DMS 273 (cell line): ENCODE results near the gene NELFCD.
"Not testable (repeated sequence)": the region's sequence is repeated elsewhere in the genome, so short reads cannot be mapped to it uniquely, and the experiment has no call there.

Source experiments
- DNase-seq: peaks from one replicate; lab custom pipeline; 2025; ENCODE audit not compliant: unreplicated experiment; lab: John Stamatoyannopoulos, UW

NELFCD gene

GRCh38 chr20:59023616-59024015 is 42.6 kb downstream of the NELFCD start:
- no peak for DNase-seq

GRCh38 chr20:59024111-59024530 is 43.1 kb downstream of the NELFCD start:
- no peak for DNase-seq

DNA sequence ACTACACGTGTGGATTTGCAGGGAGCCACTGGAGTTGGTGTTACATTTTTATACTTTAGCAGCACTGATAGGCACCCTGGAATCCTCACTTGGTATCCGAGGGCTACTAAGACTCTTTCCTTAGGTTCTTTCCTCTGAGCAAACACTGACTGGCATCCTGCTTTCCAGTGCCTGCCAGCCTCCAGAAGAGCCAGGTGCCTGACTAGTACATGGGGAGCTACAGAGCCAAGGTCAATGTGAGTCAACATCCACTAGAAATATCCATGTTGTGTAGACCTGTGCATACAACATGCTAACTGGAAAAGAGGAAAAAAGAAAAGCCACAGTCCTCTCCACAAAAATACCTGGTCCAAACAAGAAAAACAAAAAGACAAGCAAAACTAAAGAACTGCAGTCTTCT is 44.0 kb downstream of the NELFCD start:
- no peak for DNase-seq

DNA sequence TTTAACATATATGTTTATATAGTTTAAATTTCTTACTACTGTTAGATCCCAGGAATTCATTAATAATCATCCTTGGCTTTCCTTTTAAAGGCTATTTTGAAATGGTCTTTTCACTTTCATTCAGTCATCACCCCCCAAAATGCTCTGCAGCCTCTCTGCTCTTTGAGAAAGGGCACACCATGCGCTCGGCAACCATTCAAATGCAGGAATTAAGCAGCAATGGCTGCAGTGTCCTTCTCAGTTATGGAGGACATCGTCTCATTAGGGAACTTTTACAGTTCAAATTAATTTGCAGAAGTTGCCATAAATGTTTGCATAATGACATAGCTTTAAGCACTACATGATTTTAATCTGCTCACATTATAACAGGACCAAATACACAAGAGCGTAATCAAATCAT is 44.5 kb downstream of the NELFCD start:
- DNase-seq, result no peak

GRCh38 chr20:59026904-59027740 is 46.1 kb downstream of the NELFCD start:
- no peak for DNase-seq

DNA sequence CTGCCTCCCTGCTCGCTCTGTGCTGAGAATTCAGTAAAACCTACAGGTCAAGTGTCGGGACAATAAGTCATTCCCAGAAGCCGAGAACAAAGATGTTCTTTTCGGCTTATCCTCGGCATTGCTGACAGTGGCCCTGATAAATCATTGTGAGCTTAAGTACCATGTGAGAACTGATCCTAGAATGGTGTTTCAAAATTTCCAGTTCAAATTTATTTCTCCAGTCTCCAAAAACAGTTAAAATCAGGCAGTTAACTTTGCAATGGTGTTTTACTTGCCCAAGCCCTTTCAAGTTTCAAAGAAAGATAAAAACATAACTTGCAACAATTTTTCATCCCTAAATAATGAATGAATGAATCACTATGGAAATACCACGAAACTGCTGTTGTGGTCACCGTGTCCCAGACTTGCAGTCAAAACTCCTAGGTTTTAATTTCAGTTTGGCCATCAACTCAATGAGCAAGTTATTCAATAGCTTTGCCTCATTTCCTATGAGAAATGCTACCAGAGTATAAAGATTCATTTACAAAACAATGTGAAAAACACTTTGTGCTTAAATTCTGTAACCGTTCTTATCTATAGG is 46.8 kb downstream of the NELFCD start:
- DNase-seq, result no peak

DNA sequence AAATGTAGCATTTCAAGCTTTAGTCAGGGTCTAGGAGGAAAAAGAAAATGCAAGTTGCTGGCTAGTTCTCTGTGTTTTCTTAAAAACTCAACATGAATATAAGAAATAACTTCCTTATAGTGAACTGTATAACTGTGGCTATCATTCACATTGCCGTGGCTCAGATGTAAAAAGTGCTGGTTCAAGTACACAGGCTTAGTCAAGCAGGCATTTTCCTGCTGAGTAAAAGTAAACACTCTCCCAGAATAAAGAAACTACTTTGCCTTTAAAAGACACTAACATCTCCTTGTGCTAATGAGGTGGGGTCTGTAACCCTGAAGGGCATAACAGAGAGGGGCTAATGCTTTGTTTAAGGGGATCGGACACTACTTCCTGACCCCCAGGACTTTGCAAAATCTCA is 47.8 kb downstream of the NELFCD start:
- no peak for DNase-seq

- DNase-seq, result no peak
Observed at GRCh38 chr20:59030911-59031563, 50.0 kb downstream of the NELFCD start.

DNA sequence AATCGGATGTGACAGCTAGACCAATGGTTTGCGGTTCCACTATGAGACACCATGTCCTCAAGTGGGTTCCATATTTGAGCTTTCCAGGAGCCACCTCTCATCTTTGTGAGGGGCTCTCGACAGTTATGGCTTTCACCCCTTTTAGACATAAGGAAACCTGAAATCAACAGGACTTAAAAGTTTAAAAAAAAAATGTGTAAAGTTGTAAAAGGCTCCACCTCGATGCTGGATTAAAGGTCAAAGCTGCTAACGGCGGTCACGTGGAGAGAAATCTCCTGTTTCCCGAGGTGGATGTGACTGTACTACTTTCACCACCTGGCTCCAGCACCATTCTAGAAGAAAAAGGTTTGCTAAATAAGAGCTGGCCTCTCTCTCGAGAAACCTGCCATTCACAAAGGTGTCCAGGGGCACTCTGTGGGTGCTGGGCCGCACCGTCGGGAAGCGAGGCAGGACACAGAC is 50.5 kb downstream of the NELFCD start:
- peak; percentile 49 for DNase-seq

GRCh38 chr20:59032023-59032712 is 51.1 kb downstream of the NELFCD start, which contains the start of gene ATP5F1E:
Gene ATP5F1E (minus strand): TSS chr20:59032335. CDS start chr20:59032251, 84 bp downstream.
- peak; percentile 98 for DNase-seq

DNA sequence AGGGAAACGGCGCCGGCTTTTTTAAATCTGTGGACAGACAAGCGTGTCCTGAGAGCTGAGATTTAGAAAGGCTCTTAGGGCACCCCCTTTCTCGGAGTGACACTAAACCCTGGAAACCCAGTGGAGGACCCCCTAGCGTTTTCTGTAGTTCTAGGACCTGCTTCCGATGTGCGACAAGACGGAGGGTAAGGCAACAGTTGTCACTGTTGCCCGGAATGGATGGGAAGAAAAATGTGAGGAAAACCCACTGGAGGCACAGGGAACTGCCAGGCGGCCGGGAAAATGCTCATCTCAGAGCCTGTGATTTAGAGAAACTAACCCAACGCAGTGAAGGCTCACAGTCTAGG is 51.6 kb downstream of the NELFCD start:
- DNase-seq, result peak; percentile 91

DNA sequence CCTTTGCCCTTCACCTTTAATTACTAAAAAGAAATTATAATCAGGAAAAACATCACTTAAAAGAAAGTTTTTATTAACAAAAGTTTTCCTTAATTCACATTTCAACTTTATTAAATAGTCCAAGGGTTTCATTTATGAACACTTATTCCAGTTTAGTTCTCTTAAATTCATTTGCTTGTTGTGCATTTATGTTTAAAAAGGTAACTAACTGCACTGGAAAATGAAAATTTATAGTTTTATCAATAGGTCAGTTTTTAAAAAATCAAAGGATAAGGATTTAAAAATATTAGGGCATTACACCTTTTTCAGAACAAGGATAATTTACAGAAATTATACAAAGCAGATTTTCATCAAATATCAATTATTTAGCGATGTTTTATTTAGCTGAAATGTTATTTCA is 52.0 kb downstream of the NELFCD start:
- no peak for DNase-seq

GRCh38 chr20:59033616-59034165 is 52.6 kb downstream of the NELFCD start:
- DNase-seq, result no peak

GRCh38 chr20:59035381-59035780 is 54.3 kb downstream of the NELFCD start:
- DNase-seq, result no peak

GRCh38 chr20:59037386-59037785 is 56.3 kb downstream of the NELFCD start:
- no peak for DNase-seq

GRCh38 chr20:59039233-59039632 is 58.2 kb downstream of the NELFCD start:
- DNase-seq, result no peak

- DNase-seq, result no peak
Observed at GRCh38 chr20:59040667-59041066, 59.6 kb downstream of the NELFCD start.

DNA sequence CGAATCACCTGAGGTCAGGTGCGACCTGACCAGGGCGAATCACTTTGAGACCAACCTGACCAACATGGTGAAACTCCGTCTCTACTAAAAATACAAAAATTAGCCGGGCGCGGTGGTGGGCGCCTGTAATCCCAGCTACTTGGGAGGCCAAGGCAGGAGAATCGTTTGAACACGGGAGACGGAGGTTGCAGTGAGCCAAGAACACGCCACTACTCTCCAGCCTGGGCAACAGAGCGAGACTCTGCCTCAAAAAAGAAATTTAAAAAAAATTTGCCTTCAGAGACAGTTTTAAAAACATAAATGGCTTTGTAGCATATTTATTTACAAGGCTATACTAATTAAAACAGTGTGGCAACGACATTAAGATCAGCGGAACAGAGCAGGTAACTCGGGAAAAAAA is 60.4 kb downstream of the NELFCD start:
- not testable (repeated sequence) for DNase-seq

DNA sequence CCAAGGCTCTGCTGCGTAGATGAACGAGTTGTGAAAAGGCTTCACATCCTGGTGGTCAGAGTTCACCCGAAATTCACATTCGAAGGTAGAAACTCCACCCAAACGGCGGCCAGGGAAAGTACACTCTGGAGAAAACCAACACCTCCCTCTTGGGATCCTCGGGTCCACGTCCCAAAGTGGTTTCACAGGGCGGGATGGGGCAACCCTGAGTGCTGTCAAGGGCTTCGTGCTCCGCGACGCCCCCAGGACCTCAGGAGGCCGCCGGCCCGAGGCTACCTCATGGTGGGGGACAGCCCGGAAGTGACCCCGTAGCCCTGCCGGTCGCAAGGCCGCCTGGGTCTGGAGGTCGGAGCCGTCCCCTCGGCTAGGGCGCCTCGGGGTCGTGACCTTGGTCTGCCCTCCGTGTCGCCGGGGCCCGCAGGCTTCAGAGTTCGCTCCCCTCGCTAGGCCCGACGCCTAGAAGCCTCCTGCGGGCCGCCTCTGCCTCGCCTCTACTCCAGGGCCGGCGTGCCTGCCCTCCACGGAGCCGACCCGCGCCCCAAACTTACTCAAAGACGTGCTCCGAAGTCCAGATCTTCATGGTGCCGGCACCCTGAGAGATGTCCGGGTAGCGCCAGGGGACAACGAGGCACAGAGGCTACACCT is 61.2 kb downstream of the NELFCD start, which contains the start of gene PRELID3B:
PRELID3B (minus strand) TSS at position 636 of the 645 bp plus-strand sequence; CDS start at position 580, 56 bp downstream.
- peak; percentile 59 for DNase-seq
